ENCODE results near the gene RNF144A. TPM values are rescaled to one million over a fixed set of nuclear protein-coding genes. Genes with fewer than 3 reads are reported as not detected.

Gene RNF144A
- total and polyA plus RNA-seq, 2 donors (not counting 3 experiments of a cell fraction or from before 2014, with no cell fraction given): 9.7 to 28.8 TPM

- POLR2A ChIA-PET: no interaction called here
- no TSS peak for BruUV-seq (replicated peaks)
Observed at GRCh38 chr2:6923319-6923718, 6.1 kb downstream of the RNF144A start.

More at GRCh38 chr2:6923319-6923718, 6.1 kb downstream of the RNF144A start:
- Histone ChIP-seq H2AFZ (ENCODE audit: low read depth, low read length) (no peak overlapping the region), H3K9ac (replicated peaks; ENCODE audit: extremely low read depth, insufficient read depth, low read length) (no peak overlapping the region), H3K27me3 (ENCODE audit: control insufficient read depth in 2 of 2, insufficient read depth in 2 of 2, low read length in 2 of 2) (peaks cover 0 to 2% of the 10 kb centered on the region in 2 experiments), H3K4me1 (ENCODE audit: control insufficient read depth, extremely low read depth, insufficient read depth, low read length) (no peaks in the 10 kb centered on the region), H3K4me2 (ENCODE audit: insufficient read depth, low read length) (no peak overlapping the region), H3K79me2 (ENCODE audit: control insufficient read depth, insufficient read depth, low read length) (no peaks in the 10 kb centered on the region), H3K27ac (ENCODE audit: insufficient read depth, low read depth, low read length) (no peak overlapping the region), H4K20me1 (replicated peaks; ENCODE audit: control insufficient read depth, extremely low read depth, insufficient read depth, low read length) (no peaks in the 10 kb centered on the region), H3K9me3 (replicated peaks; ENCODE audit: control insufficient read depth, insufficient read depth, low read length) (no peaks in the 10 kb centered on the region), H3K9me1 (replicated peaks; ENCODE audit: control insufficient read depth, extremely low read depth, insufficient read depth, low read length) (no peaks in the 10 kb centered on the region), H3K4me3 (replicated peaks in 1 of 3; ENCODE audit: insufficient read depth in 1 of 3, low read depth in 1 of 3, low read length in 3 of 3) (no peak overlapping the region), H3K36me3 (ENCODE audit: control insufficient read depth in 2 of 2, extremely low read depth in 1 of 2, insufficient read depth in 2 of 2, low read length in 2 of 2) (no peaks in the 10 kb centered on the region)
- intact Hi-C loops (cut with micrococcal nuclease): no loop called here
- dilution Hi-C loops (cut with MboI; ENCODE audit: extremely low pct_ligation_motif_present, low sequenced_read_pairs): no loop called here
- no peak for TF ChIP-seq MAX (IDR thresholded peaks at IDR 0.05; ENCODE audit: insufficient read depth, insufficient read length)
- TF ChIP-seq FOS (IDR thresholded peaks at IDR 0.05; ENCODE audit: borderline replicate concordance, insufficient read depth, low read length): no peak
- TF ChIP-seq EZH2 (IDR thresholded peaks at IDR 0.05; ENCODE audit: borderline replicate concordance, low read depth, low read length, severe bottlenecking): no peak
- TF ChIP-seq CTCF (IDR thresholded peaks at IDR 0.05; ENCODE audit: extremely low read depth in 1 of 2, insufficient read depth in 1 of 2, low read depth in 1 of 2, low read length in 2 of 2): no peak
- DNase-seq (ENCODE audit: low read depth, low spot score) (no peak), FAIRE-seq (no peak)
- CTCF ChIA-PET: interaction anchor here (1.2 kb wide), 1 partner anchor 120 kb away, joined by 6 read pairs; no protein-coding TSS in a partner anchor

Data from endothelial cell of umbilical vein (primary cell).